ENCODE data around the gene CEP95. TPM values are rescaled to one million over a fixed set of nuclear protein-coding genes. Genes with fewer than 3 reads are reported as not detected.

CEP95 gene
- total RNA-seq, 1 experiment from 2014 or later, result 77.0 TPM

- CTCF ChIA-PET, result interaction anchor here (0.6 to 2.6 kb wide), 9 partner anchors 8 to 114 kb away, joined by 3 to 34 read pairs (median 3); partner anchors contain the start of gene POLG2
- H3K4me2 ChIP-seq (ENCODE audit: low read length), result no peak overlapping the region
- no peak overlapping the region for H3K4me3 ChIP-seq (replicated peaks in 1 of 2; ENCODE audit: low read depth in 1 of 2, low read length in 2 of 2)
- H4K20me1 ChIP-seq (ENCODE audit: insufficient read depth), result peaks cover 3% of the 10 kb centered on the region; the same call in 1 of the 2 replicates
- H3K9ac ChIP-seq (ENCODE audit: low read length), result no peak overlapping the region
- RAD21 ChIA-PET (ENCODE audit: low non-redundant PET in 1 of 2, low total read pairs in 2 of 2, uncharacterized antibody in 2 of 2, unreplicated experiment in 2 of 2), result interaction anchor here in 1 of 2 experiments (1.0 kb wide), 1 partner anchor 114 kb away, joined by 4 read pairs; no protein-coding TSS in a partner anchor
- no TSS peak for BruUV-seq (replicated peaks)
- H2AFZ ChIP-seq (ENCODE audit: low read depth, low read length, poor library complexity, severe bottlenecking), result no peak overlapping the region
- H3K79me2 ChIP-seq (ENCODE audit: insufficient read depth, low read length), result no peaks in the 10 kb centered on the region
- DNase-seq (ENCODE audit: low read depth, low spot score) (no peak), ATAC-seq (peak; percentile 73)
- intact Hi-C loops (cut with micrococcal nuclease), result no loop called here
- H3K27ac ChIP-seq (ENCODE audit: low read depth, low read length), result no peak overlapping the region
- H3K9me3 ChIP-seq (ENCODE audit: control insufficient read depth in 1 of 2, insufficient read depth in 1 of 2, low read depth in 1 of 2, low read length in 2 of 2), result no peaks in the 10 kb centered on the region
- peaks cover 64 to 88% of the 10 kb centered on the region in 2 experiments for H3K36me3 ChIP-seq (ENCODE audit: control insufficient read depth in 1 of 2, insufficient read depth in 2 of 2, low read length in 2 of 2)
- H3K27me3 ChIP-seq (ENCODE audit: insufficient read depth, low read length), result no peaks in the 10 kb centered on the region
- no peaks in the 10 kb centered on the region for H3K9me2 ChIP-seq (ENCODE audit: insufficient read depth)
- POLR2A ChIA-PET, result interaction anchor here (1.2 to 1.8 kb wide), 2 partner anchors 29 to 37 kb away, joined by 4 to 6 read pairs; partner anchors contain the start of gene POLG2
- TF ChIP-seq YY1 (IDR thresholded peaks at IDR 0.05; ENCODE audit: extremely low read depth, insufficient replicate concordance, low read depth, low read length) (no peak), RAD21 (IDR thresholded peaks at IDR 0.05; ENCODE audit: low read depth) (peak; percentile 34; the same call in 1 of the 2 replicates), ZFX (IDR thresholded peaks at IDR 0.05) (no peak)
- TF ChIP-seq, protein P1, sequence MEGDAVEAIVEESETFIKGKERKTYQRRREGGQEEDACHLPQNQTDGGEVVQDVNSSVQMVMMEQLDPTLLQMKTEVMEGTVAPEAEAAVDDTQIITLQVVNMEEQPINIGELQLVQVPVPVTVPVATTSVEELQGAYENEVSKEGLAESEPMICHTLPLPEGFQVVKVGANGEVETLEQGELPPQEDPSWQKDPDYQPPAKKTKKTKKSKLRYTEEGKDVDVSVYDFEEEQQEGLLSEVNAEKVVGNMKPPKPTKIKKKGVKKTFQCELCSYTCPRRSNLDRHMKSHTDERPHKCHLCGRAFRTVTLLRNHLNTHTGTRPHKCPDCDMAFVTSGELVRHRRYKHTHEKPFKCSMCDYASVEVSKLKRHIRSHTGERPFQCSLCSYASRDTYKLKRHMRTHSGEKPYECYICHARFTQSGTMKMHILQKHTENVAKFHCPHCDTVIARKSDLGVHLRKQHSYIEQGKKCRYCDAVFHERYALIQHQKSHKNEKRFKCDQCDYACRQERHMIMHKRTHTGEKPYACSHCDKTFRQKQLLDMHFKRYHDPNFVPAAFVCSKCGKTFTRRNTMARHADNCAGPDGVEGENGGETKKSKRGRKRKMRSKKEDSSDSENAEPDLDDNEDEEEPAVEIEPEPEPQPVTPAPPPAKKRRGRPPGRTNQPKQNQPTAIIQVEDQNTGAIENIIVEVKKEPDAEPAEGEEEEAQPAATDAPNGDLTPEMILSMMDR (IDR thresholded peaks at IDR 0.05 in 2 of 3, conservative IDR thresholded peaks at IDR 0.05 in 1 of 3; ENCODE audit: borderline replicate concordance in 1 of 3, insufficient read depth in 1 of 3, low read depth in 2 of 3, low read length in 2 of 3), result peak in 2 of 3 experiments; percentile 41 to 59; a peak in 4 of 6 replicates
- H3K4me1 ChIP-seq (ENCODE audit: control insufficient read depth in 1 of 2, insufficient read depth in 2 of 2, low read length in 2 of 2), result no peaks in the 10 kb centered on the region
Observed at GRCh38 chr17:64534187-64534586, 27.4 kb downstream of the CEP95 start.

GRCh38 chr17:64535357-64535756, 28.6 kb downstream of the CEP95 start:
- no TSS peak for BruUV-seq (replicated peaks)
- ChIA-PET CTCF (interaction anchor here (1.2 kb wide), 1 partner anchor 115 kb away, joined by 7 read pairs; no protein-coding TSS in a partner anchor), POLR2A (interaction anchor here (0.9 to 1.1 kb wide), 2 partner anchors 10 to 29 kb away, joined by 3 to 9 read pairs; partner anchors contain the start of genes CEP95 and DDX5), RAD21 (ENCODE audit: low non-redundant PET in 1 of 2, low total read pairs in 2 of 2, uncharacterized antibody in 2 of 2, unreplicated experiment in 2 of 2) (no interaction called here)
- no peak for ATAC-seq
- Histone ChIP-seq H3K36me3 (ENCODE audit: control insufficient read depth in 1 of 2, insufficient read depth in 2 of 2, low read length in 2 of 2) (peaks cover 57 to 85% of the 10 kb centered on the region in 2 experiments), H4K20me1 (ENCODE audit: insufficient read depth) (peaks cover 6% of the 10 kb centered on the region; the same call in 1 of the 2 replicates), H3K9ac (ENCODE audit: low read length) (no peak overlapping the region), H2AFZ (ENCODE audit: low read depth, low read length, poor library complexity, severe bottlenecking) (no peak overlapping the region), H3K9me2 (ENCODE audit: insufficient read depth) (no peaks in the 10 kb centered on the region), H3K27me3 (ENCODE audit: insufficient read depth, low read length) (no peaks in the 10 kb centered on the region), H3K4me3 (replicated peaks in 1 of 2; ENCODE audit: low read depth in 1 of 2, low read length in 2 of 2) (no peak overlapping the region), H3K4me1 (ENCODE audit: control insufficient read depth in 1 of 2, insufficient read depth in 2 of 2, low read length in 2 of 2) (no peaks in the 10 kb centered on the region), H3K79me2 (ENCODE audit: insufficient read depth, low read length) (no peaks in the 10 kb centered on the region), H3K27ac (ENCODE audit: low read depth, low read length) (no peak overlapping the region; the same call in 1 of the 2 replicates), H3K9me3 (ENCODE audit: control insufficient read depth in 1 of 2, insufficient read depth in 1 of 2, low read depth in 1 of 2, low read length in 2 of 2) (no peaks in the 10 kb centered on the region), H3K4me2 (ENCODE audit: low read length) (no peak overlapping the region)
- no peak for TF ChIP-seq SRF (IDR thresholded peaks at IDR 0.05; ENCODE audit: low read depth)
- TF ChIP-seq SP1 (IDR thresholded peaks at IDR 0.05; ENCODE audit: low read depth), result no peak
- TF ChIP-seq ZBTB33 (IDR thresholded peaks at IDR 0.05; ENCODE audit: extremely low read depth, insufficient replicate concordance, low read length), result no peak
- DNase-seq (ENCODE audit: low read depth, low spot score), result no peak
- intact Hi-C loops (cut with micrococcal nuclease), result no loop called here

All from HCT116 (cell line).